GM10266 (cell line): ENCODE data around the gene RUNX2.
"Not testable (repeated sequence)": the region's sequence is repeated elsewhere in the genome, so short reads cannot be mapped to it uniquely, and the experiment has no call there.

Source experiments
- DNase-seq: peaks from one replicate; pipeline ENCODE4 v3.0.0; 2012; ENCODE audit errors: extremely low spot score
- CTCF ChIP-seq: IDR thresholded peaks from 2 replicates; pipeline ENCODE4 v1.5.1; 2012; ENCODE audit warnings: mild to moderate bottlenecking, low read depth; ENCODE audit not compliant: control insufficient read depth, insufficient read depth; ENCODE audit errors: missing control alignments

Gene RUNX2

DNA sequence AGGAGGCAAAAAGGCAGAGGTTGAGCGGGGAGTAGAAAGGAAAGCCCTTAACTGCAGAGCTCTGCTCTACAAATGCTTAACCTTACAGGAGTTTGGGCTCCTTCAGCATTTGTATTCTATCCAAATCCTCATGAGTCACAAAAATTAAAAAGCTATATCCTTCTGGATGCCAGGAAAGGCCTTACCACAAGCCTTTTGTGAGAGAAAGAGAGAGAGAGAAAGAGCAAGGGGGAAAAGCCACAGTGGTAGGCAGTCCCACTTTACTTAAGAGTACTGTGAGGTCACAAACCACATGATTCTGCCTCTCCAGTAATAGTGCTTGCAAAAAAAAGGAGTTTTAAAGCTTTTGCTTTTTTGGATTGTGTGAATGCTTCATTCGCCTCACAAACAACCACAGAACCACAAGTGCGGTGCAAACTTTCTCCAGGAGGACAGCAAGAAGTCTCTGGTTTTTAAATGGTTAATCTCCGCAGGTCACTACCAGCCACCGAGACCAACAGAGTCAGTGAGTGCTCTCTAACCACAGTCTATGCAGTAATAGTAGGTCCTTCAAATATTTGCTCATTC, at the start of gene RUNX2:
Gene RUNX2 (plus strand): TSS at position 375 of the 567 bp plus-strand sequence. CDS start 397 bp downstream, outside the sequence.
- no peak for TF ChIP-seq CTCF
- DNase-seq: no peak

DNA sequence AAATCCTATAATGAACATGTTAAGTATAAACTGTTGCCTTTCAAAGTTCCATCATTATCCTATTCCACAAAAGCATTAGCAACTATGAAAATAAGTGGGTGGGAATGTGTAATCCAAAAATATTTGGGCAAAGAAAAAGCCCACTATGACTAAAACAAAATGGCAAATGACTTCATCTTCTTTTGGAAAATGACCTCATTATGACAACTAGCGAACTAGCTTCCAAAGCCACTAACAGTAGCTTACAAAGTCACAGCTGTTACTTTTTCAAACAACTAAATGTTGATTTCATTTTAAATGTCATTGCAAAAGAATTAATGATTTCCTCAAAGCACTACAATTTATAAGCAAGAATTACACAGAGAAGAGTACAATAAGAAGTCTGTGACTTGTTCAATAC, 49.8 kb upstream of the RUNX2 start:
- DNase-seq: no peak
- no peak for TF ChIP-seq CTCF

DNA sequence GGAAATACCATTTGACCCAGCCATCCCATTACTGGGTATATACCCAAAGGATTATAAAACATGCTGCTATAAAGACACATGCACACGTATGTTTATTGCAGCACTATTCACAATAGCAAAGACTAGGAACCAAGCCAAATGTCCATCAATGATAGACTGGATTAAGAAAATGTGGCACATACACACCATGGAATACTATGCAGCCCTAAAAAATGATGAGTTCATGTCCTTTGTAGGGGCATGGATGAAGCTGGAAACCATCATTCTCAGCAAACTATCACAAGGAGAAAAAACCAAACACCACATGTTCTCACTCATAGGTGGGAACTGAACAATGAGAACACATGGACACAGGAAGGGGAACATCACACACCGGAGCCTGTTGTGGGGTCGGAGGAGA, 41.4 kb upstream of the RUNX2 start:
- not testable (repeated sequence) for DNase-seq

DNA sequence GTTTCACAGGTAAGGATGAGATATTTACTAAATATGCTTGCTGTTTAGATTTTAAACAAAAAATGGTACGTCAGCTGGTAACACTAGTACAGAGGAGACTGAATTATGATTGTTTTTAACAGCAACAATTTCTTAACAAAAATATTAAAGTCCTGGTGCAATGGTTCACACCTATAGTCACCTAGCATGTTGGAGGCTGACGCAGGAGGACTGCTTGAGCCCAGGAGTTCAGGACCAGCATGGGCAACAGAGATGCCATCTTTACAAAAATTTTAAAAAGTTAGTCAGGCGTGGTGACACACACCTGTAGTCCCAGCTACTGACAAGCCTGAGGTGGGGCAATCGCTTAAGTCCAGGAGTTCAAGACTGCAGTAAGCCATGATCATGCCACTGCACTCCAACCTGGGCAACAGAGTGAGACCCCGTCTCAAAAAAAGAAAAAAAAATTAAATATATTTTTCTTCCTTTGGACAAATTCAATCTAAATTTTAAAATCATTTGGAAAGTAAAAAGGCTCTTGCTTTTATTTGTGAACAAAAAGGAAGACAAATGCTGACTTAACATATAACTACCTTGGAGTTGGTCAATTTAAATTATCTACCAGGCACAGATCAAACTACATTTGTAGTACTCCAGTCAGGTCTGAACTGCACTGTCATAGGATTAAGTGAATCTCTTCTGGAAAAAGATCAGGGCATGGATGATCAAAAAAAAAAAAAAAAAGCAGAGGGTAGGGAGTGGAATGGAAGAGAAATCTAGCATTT, 38.2 kb upstream of the RUNX2 start:
- DNase-seq: no peak

DNA sequence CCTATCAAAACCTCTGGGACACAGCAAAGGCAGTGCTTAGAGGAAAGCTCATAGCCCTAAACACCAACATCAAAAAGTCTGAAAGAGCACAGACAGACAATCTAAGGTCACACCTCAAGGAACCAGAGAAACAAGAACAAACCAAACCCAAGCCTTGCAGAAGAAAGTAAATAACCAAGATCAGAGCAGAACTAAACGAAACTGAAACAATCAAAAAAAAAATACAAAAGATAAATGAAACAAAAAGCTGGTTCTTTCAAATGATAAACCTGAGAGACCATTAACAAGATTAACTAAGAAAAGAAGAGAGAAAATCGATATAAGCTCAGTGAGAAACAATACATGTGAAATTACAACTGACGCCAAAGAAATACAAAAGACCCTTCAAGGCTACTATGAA, 34.8 kb upstream of the RUNX2 start:
- no peak for TF ChIP-seq CTCF
- DNase-seq: no peak

More for the DNA sequence above, 38.2 kb upstream of the RUNX2 start:
- no peak for TF ChIP-seq CTCF

DNA sequence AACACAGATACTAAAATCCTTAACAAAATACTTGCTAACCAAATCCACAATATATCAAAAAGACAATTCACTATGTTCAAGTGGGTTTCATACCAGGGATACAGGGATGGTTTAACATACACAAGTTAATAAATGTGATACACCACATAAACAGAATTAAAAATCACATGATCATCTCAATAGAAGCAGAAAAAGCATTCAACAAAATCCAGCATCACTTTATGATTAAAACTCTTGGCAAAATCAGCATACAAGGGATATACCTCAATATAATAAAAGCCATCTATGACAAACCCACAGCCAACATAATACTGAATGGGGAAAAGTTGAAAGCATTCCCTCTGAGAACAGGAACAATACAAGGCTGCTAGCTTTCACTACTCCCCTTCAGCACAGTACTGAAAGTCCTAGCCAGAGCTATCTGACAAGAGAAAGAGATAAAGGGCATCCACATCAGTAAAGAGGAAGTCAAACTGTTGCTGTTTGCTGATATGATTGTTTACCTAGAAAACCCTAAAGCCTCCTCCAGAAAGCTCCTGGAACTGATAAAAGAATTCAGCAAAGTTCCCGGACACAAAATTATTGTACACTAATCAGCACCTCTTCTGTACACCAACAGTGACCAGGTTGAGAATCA, 33.9 kb upstream of the RUNX2 start:
- DNase-seq: not testable (repeated sequence)

DNA sequence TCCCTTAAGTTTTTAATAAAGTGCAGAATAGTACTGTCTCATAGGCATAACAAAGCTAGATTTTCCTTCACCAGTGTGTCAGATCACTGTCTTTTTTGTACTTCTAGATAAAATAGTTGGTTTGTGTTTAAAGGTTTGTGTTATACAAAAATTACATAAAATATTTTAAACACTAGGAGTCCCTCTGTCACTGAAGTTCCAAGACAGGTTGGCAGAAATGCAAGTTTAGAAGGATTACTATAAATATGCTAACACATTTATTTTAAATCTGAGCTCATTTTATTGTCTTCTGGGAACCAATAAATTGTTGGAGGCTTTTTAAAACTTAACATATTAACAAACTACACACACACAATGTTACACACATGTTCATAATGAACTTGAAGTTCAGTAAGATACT, 30.8 kb upstream of the RUNX2 start:
- no peak for TF ChIP-seq CTCF
- DNase-seq: no peak

- TF ChIP-seq CTCF: no peak
- DNase-seq: no peak
Observed at GRCh38 chr6:45299096-45299581, 29.0 kb upstream of the RUNX2 start.
